PC-9 (cell line): ENCODE data around the gene SMARCE1.

Experiments
- EZH2 ChIP-seq: fragments of 200-600 bp; sonication (generic); IDR thresholded peaks from 2 replicates; pipeline ENCODE4 v1.8.0; 2017; ENCODE audit warnings: antibody characterized with exemption, low read depth
- TF ChIP-seq, protein P1 (sequence below): fragments of 200-600 bp; sonication (generic); conservative IDR thresholded peaks from 2 replicates; pipeline ENCODE4 v1.6.1; 2017; ENCODE audit warnings: mixed run types, antibody characterized with exemption, mild to moderate bottlenecking, moderate library complexity

DNA sequence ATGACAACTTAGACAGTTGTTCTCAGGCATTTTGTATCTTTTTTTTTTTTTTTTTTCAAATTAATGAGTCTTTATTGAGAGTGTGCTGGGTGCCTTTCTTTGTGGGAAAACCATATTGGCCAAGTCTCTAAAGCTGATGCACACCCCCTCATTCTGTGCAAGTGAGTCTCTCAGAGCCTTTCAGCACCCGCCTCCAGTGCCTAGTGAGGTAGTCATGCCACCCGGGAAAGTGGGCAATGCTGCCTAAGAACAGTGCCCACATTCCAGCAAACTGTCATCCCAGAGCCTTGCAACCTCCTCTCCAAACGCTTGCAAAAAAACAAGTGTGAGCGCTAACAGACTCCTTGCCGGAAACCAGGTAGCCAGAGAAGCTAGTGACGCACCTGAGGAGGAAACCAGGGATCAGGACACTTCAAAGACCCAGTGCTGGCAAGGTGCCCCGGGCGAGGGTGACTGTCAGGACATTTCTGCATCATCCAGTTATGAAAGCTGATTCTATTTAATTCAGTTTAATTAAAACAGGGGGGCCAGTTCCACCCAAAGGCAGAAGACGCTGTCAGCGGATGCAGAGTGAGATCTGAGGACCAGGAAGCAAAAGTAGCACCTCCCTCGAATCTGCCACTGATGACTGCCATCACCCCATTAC lies 34.9 kb downstream of the SMARCE1 start:
- TF ChIP-seq, protein P1, sequence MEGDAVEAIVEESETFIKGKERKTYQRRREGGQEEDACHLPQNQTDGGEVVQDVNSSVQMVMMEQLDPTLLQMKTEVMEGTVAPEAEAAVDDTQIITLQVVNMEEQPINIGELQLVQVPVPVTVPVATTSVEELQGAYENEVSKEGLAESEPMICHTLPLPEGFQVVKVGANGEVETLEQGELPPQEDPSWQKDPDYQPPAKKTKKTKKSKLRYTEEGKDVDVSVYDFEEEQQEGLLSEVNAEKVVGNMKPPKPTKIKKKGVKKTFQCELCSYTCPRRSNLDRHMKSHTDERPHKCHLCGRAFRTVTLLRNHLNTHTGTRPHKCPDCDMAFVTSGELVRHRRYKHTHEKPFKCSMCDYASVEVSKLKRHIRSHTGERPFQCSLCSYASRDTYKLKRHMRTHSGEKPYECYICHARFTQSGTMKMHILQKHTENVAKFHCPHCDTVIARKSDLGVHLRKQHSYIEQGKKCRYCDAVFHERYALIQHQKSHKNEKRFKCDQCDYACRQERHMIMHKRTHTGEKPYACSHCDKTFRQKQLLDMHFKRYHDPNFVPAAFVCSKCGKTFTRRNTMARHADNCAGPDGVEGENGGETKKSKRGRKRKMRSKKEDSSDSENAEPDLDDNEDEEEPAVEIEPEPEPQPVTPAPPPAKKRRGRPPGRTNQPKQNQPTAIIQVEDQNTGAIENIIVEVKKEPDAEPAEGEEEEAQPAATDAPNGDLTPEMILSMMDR, result no peak
- TF ChIP-seq EZH2, result no peak
